ENCODE measurements around the gene CRIP3.

GRCh38 chr6:43286456-43286979 lies 22.1 kb downstream of the CRIP3 start:
- no peak for TF ChIP-seq CTCF (IDR thresholded peaks at IDR 0.05)
- no peak for TF ChIP-seq EP300 (IDR thresholded peaks at IDR 0.05)
- no peak for TF ChIP-seq POLR2A (IDR thresholded peaks at IDR 0.05)
- TF ChIP-seq POLR2AphosphoS5 (IDR thresholded peaks at IDR 0.05): no peak

Data from stomach (tissue), 4 donors.